HG02981 (cell line): ENCODE measurements around the gene CCN5.

Source experiments
- ATAC-seq: cut with Tn5 transposase; IDR thresholded peaks from one replicate; pipeline ENCODE4 v1.9.1; 2021; ENCODE audit warnings: mild to moderate bottlenecking, moderate library complexity; ENCODE audit not compliant: unreplicated experiment

CCN5 gene

DNA sequence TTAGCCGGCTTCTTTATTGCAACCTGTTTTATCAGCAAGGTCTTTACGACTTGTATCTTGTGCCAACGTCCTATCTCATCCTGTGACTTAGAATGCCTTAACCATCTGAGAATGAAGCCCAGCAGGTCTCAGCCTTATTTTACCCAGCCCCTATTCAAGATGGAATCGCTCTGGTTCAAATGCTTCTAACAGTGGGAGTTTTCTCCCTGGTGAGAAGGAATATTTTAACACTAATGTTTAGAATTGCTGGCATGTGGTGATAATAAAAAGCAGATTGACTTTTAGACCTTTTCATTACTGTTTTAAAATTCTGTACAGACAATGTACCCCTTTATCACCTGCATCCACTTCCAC, 20.6 kb downstream of the CCN5 start:
- no peak for ATAC-seq

DNA sequence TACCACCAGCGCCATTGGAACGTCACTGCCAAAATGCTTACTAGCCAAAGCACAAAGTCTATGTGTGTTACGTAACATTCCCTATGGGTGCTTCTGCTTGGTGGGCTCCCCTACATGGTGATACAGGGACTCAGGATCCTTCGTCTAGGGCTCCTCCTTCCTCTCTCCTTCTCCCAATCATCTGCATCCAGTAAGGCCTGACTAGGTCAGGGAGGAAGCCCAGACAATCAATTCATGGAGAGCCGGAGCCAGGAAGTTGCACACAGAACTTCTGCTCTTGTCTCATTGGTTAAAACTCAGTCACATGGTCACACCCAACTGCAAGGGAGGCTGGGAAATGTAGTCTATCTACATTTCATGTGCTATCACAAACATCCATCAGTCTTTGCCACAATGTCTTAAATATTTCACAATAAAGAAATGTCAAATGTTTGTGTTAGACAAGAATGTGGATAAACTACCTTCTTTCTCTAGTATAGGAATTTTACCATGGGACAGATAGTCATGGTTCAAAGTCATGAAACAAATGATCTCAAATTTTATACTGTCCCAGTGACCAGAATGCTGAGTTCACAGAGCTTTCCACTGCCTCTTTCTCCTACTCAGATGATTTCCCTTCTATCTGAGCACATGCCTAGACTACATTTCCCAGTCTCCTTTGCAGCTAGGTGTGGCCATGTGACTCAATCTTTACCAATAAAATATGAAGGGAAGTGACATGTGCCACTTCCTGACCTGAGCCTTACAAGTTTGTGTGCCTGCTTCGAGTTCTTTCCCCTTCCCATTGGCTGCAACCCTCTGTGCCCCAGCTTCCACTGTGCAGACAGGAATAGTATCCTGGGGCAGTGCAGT, 21.2 kb downstream of the CCN5 start:
- ATAC-seq = no peak

DNA sequence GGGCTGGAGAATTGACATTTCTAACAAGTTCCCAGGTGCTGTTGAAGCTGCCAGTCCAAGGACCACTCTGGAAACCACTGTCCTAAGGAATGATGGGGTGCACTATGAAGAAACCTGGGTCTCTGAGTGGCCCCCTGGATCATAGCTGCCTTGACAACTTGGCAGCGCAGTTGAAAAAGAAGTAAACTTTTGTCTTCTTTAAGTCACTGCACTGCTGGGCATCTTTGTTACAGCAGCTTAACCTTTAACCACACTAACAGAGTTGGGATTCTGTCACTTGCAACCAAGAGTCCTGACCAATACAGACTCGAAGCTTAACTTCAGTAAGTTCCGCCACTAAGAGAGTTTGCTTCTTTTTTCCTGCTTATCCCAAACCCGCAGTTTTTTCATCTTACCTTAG, 21.9 kb downstream of the CCN5 start:
- ATAC-seq = no peak

DNA sequence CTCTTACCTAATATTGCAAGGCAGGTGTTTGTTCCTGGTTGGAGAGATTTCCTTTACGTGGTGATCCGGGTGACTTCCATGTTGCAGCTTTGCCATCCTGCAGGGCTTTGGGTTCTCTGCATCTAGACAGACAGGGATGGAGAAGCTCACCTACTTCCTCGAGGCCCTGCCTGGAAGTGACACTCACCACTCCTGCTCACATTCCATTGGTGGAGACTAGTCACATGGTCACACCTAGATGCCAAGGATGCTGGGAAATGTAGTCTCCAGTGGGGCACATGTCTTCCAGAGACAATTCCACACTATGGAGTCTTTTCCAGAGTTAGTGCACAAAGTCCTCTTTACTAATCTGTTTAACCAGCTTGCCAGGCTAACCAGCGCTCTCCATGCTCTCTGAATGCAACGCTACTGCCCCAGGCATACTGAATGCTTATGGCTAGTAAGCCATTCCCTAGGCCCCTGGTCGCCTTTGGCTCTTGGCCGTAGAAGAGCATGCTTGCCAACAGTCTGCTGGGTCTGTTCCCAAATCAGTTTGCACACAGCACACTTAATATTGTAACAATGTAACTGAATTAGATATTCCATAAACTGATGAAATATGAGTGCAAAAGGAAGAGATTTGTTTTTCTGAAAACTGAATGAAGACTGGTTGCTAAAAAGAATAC, 23.8 kb downstream of the CCN5 start:
- ATAC-seq = no peak

DNA sequence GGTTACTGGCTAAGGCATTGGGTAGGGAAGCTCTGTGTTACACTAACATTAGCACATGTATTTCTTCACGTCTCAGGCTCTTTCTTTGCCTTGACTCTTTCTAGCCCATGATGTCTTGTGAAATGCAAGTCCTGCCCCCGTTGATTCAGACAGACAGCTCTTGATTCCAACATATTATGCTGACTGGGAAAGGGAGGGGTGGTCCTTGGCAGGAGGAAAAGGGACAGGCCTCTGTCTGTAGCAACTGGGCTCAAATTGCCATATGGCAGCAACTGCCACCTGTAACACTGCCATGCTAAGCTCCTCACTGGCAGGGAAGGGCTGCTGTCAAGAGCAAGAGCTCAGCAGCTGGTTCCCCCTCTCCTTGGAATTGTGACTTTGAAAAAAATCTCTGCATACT, 24.8 kb downstream of the CCN5 start:
- no peak for ATAC-seq

DNA sequence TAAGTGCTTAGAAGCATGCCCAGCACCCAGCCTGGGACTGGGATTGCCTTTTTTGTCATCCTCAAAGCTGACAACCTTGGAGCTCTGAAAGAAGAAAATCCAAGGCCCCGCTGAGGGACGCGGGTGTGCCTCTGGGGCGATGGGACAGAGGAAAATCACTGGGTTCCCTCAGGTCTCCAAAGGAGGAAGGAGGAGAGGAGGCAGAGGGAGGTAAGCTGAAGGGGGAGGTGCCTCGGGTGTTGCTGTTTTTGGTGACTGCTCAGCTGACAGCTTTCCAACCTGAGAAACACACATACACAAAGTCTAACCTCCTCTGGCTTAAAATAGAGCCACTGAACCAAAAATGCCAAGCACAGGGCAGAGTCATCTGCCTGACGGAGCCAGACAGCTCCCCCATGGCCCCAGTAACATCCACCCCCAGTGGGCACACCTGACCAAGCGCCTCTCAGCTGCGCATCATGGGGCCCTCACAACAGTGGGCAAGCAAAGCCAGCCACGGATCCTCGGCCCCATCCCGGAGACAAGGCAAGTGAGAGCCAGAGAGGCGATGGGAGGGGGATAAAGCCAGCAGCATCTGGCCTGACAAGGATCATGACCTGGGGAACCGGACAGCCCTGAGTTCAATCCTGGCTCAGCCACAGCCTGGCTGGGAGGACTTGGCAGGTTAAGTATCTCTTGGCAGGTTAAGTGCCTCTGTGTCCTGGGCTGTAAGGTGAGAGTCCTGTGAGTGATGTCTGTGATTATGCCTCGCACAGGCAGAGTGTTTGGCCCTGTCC, 27.3 kb downstream of the CCN5 start:
- no peak for ATAC-seq

DNA sequence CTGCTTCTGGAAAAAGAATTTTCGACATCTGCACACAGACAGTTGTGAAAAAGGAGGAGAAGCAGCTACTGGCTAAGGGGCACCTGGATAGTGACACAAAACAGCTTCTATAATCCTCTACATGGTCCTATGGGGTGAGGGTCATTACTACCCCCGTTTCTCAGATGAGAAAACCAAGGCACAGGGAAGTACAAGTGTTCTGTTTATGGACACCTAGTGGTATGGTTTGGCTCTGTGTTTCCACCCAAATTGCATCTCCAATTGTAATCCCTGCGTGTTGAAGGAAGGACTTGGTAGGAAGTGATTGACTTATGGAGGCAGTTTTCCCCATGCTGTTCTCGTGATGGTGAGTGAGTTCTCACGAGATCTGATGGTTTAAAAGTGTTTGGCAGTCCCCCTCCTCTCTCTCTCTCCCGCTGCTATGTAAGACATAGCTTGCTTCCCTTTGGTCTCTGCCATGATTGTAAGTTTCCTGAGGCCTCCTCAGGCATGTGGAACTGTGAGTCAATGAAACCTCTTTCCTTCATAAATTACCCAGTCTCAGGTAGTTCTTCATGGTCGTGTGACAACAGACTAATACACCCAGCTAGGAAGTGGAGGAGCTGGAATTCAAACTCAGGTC, 28.0 kb downstream of the CCN5 start:
- ATAC-seq = no peak

DNA sequence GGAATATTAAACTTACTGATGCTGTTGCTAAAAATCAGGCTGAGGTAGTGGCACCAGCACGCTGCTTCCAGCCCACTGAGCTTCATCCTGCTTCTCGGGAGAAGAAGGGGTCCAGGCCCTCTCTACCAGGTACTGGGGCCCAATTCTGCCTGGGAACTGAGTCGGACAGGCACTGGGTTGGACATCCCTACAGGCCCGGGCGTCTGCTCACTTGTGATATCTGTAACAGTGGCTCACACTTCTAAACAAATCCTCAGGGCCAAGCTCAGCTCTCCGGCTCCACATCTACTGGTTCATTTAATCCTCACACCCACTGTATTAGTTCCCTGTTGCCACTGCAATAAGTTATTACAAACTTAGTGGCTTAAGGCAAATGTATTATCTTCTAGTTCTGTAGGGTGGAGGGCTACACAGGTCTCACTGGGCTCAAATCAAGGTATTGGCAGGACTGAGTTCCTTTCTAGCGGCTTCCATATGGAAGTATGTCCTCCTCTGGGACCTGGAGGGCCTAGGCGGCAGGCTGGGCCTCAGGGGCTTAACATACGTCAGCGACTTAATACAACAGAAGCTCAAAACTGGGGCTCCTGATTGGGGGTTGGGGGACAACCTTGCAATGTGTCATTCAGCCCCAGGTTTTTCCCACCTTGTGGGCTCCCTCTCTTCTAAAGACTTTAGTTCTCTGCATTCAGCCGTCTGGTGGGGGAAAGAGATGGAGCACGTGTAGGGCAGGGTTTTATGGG, 28.9 kb downstream of the CCN5 start:
- no peak for ATAC-seq

DNA sequence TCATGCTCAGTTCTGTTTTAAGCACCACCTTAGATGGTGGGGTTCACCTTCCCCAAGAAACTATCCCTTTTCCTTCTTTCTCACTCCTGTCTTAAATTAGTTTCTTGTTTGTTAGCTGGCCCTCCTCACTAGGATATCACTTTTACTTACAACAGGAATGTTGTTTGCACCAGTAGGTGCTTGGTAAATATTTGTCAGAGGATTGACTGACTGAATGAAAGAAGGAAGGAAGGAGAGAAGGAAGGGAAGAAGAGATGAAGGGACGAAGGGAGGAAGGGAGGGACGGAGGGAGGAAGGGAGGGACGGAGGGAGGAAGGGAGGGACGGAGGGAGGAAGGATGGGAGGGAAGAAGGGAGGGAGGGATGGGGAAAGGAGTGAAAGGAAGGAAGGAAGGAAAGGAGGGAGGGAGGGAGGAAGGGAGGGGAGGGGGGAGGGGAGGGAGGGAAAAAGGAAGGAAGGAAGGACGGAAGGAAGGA, 30.0 kb downstream of the CCN5 start:
- ATAC-seq = no peak

DNA sequence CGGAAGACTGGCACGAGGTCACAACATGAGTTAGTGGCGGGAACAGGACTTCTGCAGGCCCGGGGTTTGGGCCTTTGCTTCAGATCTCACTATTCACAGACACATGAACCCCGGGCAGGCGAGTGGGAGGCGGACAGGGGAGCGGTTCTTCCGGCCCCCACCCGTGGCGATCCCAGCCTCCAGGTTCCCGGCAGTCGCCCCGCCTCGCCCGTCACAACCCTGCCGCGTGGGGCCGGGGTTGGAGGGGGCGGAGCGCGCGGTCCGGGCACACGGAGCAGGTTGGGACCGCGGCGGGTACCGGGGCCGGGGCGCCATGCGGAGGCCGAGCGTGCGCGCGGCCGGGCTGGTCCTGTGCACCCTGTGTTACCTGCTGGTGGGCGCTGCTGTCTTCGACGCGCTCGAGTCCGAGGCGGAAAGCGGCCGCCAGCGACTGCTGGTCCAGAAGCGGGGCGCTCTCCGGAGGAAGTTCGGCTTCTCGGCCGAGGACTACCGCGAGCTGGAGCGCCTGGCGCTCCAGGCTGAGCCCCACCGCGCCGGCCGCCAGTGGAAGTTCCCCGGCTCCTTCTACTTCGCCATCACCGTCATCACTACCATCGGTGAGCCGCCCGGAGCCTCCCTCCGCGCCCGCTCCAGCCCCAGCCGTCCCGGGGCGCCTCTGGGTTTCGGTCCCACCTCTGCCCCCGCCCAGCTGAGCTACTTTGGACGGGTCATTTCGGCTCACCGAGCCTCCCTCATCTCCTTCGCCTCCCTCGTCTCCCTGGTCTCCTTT, 30.6 kb downstream of the CCN5 start, which contains the start of gene KCNK15:
TSS of gene KCNK15 (plus strand) at position 268 of the 769 bp plus-strand sequence. CDS start at position 314, 46 bp downstream.
- no peak for ATAC-seq

DNA sequence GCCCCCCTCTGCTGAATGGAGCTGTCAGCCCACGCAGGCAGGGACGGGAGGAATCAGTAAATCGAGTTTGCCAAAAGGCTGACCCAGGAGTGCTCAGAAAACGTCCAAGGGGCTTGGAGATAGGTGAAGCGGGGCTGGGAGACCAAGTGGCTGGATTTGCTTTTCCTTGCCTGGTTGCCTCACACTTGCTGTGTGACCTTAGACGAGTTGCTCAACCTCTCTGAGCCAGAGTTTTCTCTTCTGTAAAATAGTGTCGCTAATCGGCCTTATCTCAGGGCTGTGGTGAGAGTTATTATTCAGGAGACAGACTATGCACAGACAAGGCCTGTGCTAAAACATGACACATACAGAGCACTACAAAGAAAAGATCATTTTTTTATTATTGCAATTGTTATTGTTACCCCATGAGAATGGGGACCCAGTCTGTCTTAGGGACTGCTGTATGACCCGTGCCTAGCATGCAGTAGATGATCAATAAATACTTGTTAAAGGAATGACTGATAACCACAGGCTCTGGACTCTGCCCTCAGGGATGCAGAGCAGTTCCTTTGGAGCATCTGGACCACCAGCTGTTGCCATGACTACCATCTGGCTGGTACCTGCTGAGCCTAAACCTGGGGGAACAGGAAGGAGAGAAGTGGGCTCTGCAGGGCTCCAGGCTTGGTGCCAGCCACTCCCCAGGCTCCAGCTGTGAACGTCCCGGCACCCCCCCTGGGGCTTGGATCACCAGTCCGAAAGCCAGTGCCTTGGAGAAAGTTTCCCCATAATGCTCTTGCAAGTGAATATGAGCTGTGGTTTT, 31.4 kb downstream of the CCN5 start:
- ATAC-seq = no peak

DNA sequence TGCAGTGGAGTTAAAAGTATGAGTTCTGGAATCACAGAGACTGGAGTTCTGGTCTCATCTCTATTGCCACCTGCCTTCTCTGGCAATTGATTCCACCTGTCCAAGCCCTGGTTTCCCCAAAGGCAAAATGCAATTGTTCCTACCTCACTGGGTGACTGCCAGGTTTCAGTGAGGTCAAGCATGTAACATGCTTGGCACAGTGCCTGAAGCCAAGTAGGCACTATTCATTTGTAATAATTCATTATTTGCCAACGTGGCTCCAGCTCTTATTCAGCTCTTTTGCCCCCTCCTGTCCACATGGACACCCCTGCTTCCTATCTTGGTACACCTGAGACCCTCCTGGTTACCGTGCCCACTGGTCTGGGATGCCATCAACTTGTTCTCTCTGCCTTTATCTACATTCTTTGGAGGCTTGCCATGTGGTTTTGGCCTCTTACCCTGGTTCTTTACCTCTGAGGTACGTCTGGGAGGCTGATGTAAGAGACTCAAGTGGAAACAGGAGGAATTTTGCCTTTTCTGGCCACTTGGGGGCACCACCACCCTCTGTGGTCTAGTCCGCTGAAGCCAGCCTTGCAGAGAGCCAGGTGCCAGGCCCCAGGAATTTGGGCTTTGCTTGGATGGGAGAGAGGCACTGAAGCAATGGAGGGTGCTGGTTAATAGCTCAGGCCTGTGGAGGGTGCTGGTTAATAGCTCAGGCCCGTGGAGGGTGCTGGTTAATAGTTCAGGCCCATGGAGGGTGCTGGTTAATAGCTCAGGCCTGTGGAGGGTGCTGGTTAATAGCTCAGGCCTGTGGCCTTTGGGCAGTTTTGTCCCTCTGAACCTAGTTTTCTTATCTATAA, 32.2 kb downstream of the CCN5 start:
- ATAC-seq = no peak

DNA sequence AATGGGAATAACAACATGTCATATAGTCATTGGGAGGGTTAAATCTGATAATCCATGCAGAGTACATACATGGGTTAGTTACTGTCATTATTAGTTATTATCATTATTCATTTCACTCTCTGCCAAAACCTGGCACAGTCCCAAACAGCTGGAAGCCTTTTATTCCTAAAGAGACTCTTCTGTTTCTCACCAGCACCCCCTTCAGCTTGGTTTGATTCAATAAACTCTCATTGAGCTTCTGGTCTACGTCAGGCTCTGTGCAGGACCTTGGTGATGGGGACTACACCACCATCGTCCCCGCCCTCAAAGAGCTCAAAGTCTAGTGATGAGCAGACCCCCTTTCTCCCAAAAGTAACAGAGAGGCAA, 32.8 kb downstream of the CCN5 start:
- no peak for ATAC-seq

DNA sequence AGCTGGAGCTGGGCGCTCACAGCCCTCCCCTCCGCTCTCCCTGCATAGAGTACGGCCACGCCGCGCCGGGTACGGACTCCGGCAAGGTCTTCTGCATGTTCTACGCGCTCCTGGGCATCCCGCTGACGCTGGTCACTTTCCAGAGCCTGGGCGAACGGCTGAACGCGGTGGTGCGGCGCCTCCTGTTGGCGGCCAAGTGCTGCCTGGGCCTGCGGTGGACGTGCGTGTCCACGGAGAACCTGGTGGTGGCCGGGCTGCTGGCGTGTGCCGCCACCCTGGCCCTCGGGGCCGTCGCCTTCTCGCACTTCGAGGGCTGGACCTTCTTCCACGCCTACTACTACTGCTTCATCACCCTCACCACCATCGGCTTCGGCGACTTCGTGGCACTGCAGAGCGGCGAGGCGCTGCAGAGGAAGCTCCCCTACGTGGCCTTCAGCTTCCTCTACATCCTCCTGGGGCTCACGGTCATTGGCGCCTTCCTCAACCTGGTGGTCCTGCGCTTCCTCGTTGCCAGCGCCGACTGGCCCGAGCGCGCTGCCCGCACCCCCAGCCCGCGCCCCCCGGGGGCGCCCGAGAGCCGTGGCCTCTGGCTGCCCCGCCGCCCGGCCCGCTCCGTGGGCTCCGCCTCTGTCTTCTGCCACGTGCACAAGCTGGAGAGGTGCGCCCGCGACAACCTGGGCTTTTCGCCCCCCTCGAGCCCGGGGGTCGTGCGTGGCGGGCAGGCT, 35.1 kb downstream of the CCN5 start:
- ATAC-seq = no peak

DNA sequence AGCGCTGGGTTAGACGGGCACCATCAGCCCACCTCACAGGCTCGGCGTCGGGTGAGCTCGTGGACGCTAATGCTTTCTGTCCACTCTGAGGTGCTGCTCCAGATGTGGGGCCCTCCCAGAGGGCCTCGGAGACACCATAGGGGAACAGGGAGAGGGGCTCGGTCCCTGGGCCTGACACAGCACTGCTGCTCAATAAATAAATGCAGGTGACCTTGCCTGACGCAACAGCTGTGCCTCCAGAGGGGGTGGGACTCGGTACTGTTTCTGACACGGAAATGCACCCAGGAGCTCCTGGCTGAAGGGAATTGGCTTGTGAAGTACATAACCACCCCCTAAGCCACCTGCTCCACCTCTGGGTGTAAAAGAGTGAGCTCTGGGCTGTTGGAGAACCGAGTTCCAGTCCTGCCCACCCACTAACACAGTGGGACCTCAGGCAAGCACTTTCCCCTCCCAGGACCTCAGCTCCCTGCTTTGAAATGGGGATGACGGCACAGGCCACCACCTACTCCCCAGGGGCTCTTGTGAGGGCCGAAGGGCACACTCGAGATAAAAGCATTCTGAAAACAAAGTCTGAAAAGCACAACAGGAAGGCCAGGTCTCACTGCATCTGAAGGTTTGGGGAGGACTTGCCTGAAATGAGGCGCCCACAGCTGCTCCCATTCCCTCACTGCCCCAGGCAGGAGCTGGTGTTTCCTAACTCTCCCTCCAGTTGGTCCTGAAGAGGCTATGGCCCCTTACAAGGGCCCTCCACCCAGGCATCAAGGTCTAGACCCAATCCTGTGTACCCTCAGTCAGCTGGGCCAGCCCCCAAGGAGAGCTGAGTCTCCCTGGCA, 37.1 kb downstream of the CCN5 start:
- no peak for ATAC-seq

DNA sequence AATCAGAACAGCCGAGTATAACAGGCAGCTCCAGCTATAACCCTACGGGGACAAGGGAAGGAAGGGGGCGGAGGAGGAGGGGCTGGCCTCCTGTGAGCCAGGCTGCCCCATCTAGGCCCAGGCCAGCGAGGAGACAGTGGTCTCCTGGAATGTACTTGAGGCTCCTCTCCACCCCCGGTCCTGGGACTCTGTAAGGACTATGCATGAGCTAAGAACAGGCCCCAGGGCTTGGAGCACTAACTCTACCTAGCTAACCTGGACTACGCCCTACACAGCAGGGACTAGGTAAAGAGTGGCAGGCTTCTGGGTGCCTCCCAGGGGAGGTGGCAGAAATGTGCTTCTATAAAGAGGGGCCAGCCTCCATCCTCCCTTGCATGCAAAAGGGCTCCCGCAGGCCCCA, 39.4 kb downstream of the CCN5 start:
- ATAC-seq = no peak
